ENCODE measurements around the gene BNC2.

Gene BNC2

DNA sequence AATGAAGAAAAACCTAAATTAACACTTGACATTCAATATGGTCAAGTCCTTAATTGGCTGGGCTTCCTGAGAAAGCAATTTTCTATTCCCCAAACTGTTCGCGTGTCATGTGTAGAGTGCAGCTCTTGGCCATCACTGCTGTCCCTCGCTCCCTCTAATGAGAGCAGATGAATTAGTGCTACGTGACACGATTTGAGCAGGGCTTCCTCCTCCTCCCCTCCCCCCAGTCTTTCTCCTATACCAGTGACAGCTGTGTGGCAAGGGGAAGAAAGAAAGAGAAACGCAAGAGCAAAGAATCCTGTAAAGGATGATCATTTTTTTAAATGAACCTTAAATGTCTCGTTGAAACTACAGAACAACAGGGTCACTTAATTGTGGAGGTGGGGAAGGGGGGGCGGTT lies 159.6 kb downstream of the BNC2 start (continued):
- TF ChIP-seq, protein P1, sequence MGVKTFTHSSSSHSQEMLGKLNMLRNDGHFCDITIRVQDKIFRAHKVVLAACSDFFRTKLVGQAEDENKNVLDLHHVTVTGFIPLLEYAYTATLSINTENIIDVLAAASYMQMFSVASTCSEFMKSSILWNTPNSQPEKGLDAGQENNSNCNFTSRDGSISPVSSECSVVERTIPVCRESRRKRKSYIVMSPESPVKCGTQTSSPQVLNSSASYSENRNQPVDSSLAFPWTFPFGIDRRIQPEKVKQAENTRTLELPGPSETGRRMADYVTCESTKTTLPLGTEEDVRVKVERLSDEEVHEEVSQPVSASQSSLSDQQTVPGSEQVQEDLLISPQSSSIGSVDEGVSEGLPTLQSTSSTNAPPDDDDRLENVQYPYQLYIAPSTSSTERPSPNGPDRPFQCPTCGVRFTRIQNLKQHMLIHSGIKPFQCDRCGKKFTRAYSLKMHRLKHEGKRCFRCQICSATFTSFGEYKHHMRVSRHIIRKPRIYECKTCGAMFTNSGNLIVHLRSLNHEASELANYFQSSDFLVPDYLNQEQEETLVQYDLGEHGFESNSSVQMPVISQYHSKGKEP (tag by site-specific recombination; IDR thresholded peaks at IDR 0.05) = no peak
- TF ChIP-seq ZBTB48 (tag by site-specific recombination; IDR thresholded peaks at IDR 0.05) (no peak), ZNF221 (tag by site-specific recombination; IDR thresholded peaks at IDR 0.05; ENCODE audit: borderline replicate concordance) (no peak), ZNF223 (tag by site-specific recombination; IDR thresholded peaks at IDR 0.05) (no peak), ZFP37 (tag by site-specific recombination; IDR thresholded peaks at IDR 0.05) (no peak)

- CTCF ChIA-PET = no interaction called here
- no peak overlapping the region for H3K4me3 ChIP-seq (ENCODE audit: low read depth, low read length)
These were observed 160.5 kb downstream of the BNC2 start for GRCh38 chr9:16709924-16710323.

DNA sequence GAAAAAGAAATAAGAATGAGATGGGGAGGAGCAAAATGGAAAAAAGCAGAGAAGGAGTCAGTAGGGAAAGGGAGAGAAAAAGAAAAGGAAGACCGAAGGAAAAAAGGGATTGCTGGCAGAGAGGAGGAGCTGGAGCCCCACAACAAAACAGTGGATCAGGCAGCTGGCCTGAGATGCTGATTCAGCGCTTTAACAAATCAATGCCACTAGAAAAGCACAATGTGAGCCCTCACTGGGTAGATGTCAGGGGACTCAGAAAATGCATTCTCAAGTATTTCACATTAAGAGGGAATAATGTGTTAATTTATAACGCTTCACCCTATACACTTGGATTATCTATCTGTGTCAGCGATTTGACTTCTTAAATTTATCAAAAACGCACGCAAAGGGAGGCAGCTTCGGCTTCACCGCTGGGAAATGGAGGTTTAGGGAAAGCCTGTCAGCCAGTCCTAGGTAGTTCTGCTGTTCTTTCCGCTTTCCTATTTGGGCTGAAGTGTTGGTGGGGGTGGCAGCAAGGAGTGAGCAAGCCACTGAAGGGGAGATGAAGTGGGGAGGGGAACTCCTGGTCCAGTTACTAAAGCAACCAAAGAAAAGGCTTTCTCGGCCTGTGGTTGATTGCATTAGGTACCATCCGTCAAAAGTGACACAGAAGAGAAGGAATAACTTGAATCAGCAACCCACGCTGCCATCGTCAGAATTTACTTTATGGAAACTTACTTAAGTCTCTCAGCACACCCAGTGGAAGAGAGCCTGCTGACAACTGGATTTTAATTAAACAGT lies 161.6 kb downstream of the BNC2 start:
- Histone ChIP-seq H3K36me3 (ENCODE audit: control insufficient read depth in 2 of 2, insufficient read depth in 1 of 2, low read length in 2 of 2) (no peaks in the 10 kb centered on the region), H3K9me3 (ENCODE audit: control insufficient read depth, insufficient read depth, low read depth, low read length) (no peaks in the 10 kb centered on the region), H3K27ac (ENCODE audit: extremely low read depth, low read depth, low read length) (no peak overlapping the region), H3K4me3 (ENCODE audit: low read depth, low read length) (no peak overlapping the region), H3K4me1 (ENCODE audit: control insufficient read depth, insufficient read depth, low read length) (peaks cover 10% of the 10 kb centered on the region; the same call in 1 of the 2 replicates)
- ChIA-PET POLR2A (no interaction called here), CTCF (no interaction called here)
- TF ChIP-seq ZNF747 (tag by site-specific recombination; IDR thresholded peaks at IDR 0.05) = no peak
- TF ChIP-seq, protein P2, sequence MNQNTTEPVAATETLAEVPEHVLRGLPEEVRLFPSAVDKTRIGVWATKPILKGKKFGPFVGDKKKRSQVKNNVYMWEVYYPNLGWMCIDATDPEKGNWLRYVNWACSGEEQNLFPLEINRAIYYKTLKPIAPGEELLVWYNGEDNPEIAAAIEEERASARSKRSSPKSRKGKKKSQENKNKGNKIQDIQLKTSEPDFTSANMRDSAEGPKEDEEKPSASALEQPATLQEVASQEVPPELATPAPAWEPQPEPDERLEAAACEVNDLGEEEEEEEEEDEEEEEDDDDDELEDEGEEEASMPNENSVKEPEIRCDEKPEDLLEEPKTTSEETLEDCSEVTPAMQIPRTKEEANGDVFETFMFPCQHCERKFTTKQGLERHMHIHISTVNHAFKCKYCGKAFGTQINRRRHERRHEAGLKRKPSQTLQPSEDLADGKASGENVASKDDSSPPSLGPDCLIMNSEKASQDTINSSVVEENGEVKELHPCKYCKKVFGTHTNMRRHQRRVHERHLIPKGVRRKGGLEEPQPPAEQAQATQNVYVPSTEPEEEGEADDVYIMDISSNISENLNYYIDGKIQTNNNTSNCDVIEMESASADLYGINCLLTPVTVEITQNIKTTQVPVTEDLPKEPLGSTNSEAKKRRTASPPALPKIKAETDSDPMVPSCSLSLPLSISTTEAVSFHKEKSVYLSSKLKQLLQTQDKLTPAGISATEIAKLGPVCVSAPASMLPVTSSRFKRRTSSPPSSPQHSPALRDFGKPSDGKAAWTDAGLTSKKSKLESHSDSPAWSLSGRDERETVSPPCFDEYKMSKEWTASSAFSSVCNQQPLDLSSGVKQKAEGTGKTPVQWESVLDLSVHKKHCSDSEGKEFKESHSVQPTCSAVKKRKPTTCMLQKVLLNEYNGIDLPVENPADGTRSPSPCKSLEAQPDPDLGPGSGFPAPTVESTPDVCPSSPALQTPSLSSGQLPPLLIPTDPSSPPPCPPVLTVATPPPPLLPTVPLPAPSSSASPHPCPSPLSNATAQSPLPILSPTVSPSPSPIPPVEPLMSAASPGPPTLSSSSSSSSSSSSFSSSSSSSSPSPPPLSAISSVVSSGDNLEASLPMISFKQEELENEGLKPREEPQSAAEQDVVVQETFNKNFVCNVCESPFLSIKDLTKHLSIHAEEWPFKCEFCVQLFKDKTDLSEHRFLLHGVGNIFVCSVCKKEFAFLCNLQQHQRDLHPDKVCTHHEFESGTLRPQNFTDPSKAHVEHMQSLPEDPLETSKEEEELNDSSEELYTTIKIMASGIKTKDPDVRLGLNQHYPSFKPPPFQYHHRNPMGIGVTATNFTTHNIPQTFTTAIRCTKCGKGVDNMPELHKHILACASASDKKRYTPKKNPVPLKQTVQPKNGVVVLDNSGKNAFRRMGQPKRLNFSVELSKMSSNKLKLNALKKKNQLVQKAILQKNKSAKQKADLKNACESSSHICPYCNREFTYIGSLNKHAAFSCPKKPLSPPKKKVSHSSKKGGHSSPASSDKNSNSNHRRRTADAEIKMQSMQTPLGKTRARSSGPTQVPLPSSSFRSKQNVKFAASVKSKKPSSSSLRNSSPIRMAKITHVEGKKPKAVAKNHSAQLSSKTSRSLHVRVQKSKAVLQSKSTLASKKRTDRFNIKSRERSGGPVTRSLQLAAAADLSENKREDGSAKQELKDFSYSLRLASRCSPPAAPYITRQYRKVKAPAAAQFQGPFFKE (tag by site-specific recombination; IDR thresholded peaks at IDR 0.05; ENCODE audit: borderline replicate concordance) = no peak
- TF ChIP-seq ZNF521 (tag by site-specific recombination; IDR thresholded peaks at IDR 0.05) = no peak
- TF ChIP-seq HOXA7 (CRISPR knock-in tag; IDR thresholded peaks at IDR 0.05; ENCODE audit: borderline replicate concordance) = no peak
- TF ChIP-seq ZNF629 (tag by site-specific recombination; IDR thresholded peaks at IDR 0.05) = no peak
- TF ChIP-seq ZNF624 (tag by site-specific recombination; IDR thresholded peaks at IDR 0.05) = no peak
- TF ChIP-seq ZNF704 (tag by site-specific recombination; IDR thresholded peaks at IDR 0.05) = no peak
- TF ChIP-seq ZNF529 (tag by site-specific recombination; IDR thresholded peaks at IDR 0.05; ENCODE audit: insufficient replicate concordance) = no peak
- no peak for TF ChIP-seq ZNF785 (tag by site-specific recombination; IDR thresholded peaks at IDR 0.05)
- TF ChIP-seq MYNN (tag by site-specific recombination; IDR thresholded peaks at IDR 0.05; ENCODE audit: borderline replicate concordance) = no peak
- TF ChIP-seq OSR2 (tag by site-specific recombination; IDR thresholded peaks at IDR 0.05) = no peak
- no peak for TF ChIP-seq ZSCAN18 (tag by site-specific recombination; IDR thresholded peaks at IDR 0.05)
- TF ChIP-seq MEIS1 (CRISPR knock-in tag; IDR thresholded peaks at IDR 0.05; ENCODE audit: borderline replicate concordance) = no peak
- TF ChIP-seq ZNF138 (tag by site-specific recombination; IDR thresholded peaks at IDR 0.05; ENCODE audit: borderline replicate concordance) = no peak
- TF ChIP-seq KLF9 (tag by site-specific recombination; IDR thresholded peaks at IDR 0.05; ENCODE audit: low read depth) = no peak

More at GRCh38 chr9:16709924-16710323, 160.5 kb downstream of the BNC2 start:
- Histone ChIP-seq H3K4me1 (ENCODE audit: control insufficient read depth, insufficient read depth, low read length) (peaks cover 7% of the 10 kb centered on the region; the same call in 1 of the 2 replicates), H3K27ac (ENCODE audit: extremely low read depth, low read depth, low read length) (no peak overlapping the region), H3K9me3 (ENCODE audit: control insufficient read depth, insufficient read depth, low read depth, low read length) (no peaks in the 10 kb centered on the region), H3K36me3 (ENCODE audit: control insufficient read depth in 2 of 2, insufficient read depth in 1 of 2, low read length in 2 of 2) (no peaks in the 10 kb centered on the region)
- TF ChIP-seq ZNF76 (tag by site-specific recombination; IDR thresholded peaks at IDR 0.05; ENCODE audit: borderline replicate concordance, low read depth) (no peak), ZBTB48 (tag by site-specific recombination; IDR thresholded peaks at IDR 0.05) (no peak), ZNF266 (tag by site-specific recombination; IDR thresholded peaks at IDR 0.05; ENCODE audit: low read depth) (no peak), ZNF133 (tag by site-specific recombination; IDR thresholded peaks at IDR 0.05) (no peak)
- POLR2A ChIA-PET = no interaction called here

Measured in HEK293 (cell line).